NCI-H748 (cell line): Measurements from ENCODE around the gene GJD4.

Experiments used
- DNase-seq: peaks from one replicate; lab custom pipeline; 2025; ENCODE audit not compliant: unreplicated experiment; lab: John Stamatoyannopoulos, UW

The GJD4 gene

GRCh38 chr10:35644050-35644950 lies 39.2 kb downstream of the GJD4 start:
- peak; percentile 26 for DNase-seq

- peak; percentile 26 for DNase-seq
Observed at GRCh38 chr10:35650894-35651293, 45.8 kb downstream of the GJD4 start.

- no peak for DNase-seq
Observed at GRCh38 chr10:35652824-35653223, 47.7 kb downstream of the GJD4 start.

GRCh38 chr10:35657621-35658020 lies 52.5 kb downstream of the GJD4 start:
- no peak for DNase-seq
